Omental fat pad (tissue), 4 donors: ENCODE measurements around the gene DNM3. TPM values are rescaled to one million over a fixed set of nuclear protein-coding genes. Genes with fewer than 3 reads are reported as not detected.
"Not testable (repeated sequence)": the region's sequence is repeated elsewhere in the genome, so short reads cannot be mapped to it uniquely, and the experiment has no call there.

ENCODE experiments used
- ATAC-seq: fragments of 150-250 bp; one replicate; pipeline ENCODE4 v1.9.1; 2016; ENCODE audit warnings: mild to moderate bottlenecking, moderate library complexity; ENCODE audit not compliant: low FRiP score
- DNase-seq: peaks from one replicate; pipeline ENCODE4 v3.0.0-alpha.2; 2019; ENCODE audit warnings: low spot score
- CTCF ChIP-seq, 3 donors: fragments of 450-650 bp; IDR thresholded peaks; one replicate each; pipeline ENCODE4 v1.5.1; 2016 to 2017; ENCODE audit warnings: antibody characterized with exemption in 3 of 3, mild to moderate bottlenecking in 3 of 3, moderate library complexity in 2 of 3
- total RNA-seq, 4 donors: library from RNA; depleted of rRNA; stranded (reverse); fragments of >200 nt; gene quantifications; one replicate each; pipeline ENCODE4 v1.1.0, GENCODE V29; 2016

The DNM3 gene
- total RNA-seq, 4 donors from 2014 or later: 2.9 to 15.8 (median 5.5) TPM

GRCh38 chr1:172427191-172427590, 585.9 kb downstream of the DNM3 start:
- no peak for ATAC-seq
- no peak for TF ChIP-seq CTCF (IDR thresholded peaks at IDR 0.05)
- no peak for DNase-seq

DNA sequence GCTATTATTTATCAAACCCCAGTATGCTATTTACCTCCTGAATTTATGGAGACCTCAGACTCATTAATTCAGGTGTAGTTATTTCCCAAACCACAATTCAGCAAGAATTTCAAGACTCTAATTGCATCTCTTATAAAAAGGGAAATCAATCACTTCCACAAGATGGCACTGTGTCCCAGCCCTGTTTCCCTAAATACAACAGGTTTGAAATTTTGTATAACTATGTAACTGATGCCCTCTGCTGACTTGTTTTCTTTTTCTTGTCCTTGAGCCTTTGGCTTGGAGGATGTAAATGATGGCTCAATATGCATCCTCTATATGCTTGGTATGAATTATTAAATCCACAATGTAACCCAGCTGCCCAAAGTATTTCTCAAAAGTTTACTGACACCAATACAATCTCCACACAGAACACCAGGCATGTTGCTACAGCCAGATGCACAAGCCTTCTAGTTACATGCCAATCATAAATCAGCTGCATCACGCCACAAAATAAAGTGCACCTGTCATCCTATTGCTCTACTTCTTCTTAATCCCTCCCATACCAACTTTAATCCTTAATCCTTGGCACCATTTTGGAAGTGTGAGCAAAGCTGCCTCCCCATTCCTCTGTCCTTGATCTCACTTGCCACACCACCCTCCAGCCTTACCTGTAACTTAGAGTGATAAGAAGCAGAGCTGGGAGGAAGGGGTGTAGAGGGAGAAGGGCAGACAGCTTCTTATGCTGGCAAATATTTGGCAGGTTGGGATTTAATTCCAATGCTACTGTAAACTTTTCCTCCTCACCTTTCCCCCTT, 588.2 kb downstream of the DNM3 start:
- TF ChIP-seq CTCF (IDR thresholded peaks at IDR 0.05): no peak
- ATAC-seq: no peak
- no peak for DNase-seq

- no peak for TF ChIP-seq CTCF (IDR thresholded peaks at IDR 0.05)
- DNase-seq (no peak), ATAC-seq (no peak)
Observed at GRCh38 chr1:172430128-172430454, 588.8 kb downstream of the DNM3 start.

- TF ChIP-seq CTCF (IDR thresholded peaks at IDR 0.05): no peak
- DNase-seq (no peak), ATAC-seq (no peak)
Observed at GRCh38 chr1:172431204-172431603, 589.9 kb downstream of the DNM3 start.

DNA sequence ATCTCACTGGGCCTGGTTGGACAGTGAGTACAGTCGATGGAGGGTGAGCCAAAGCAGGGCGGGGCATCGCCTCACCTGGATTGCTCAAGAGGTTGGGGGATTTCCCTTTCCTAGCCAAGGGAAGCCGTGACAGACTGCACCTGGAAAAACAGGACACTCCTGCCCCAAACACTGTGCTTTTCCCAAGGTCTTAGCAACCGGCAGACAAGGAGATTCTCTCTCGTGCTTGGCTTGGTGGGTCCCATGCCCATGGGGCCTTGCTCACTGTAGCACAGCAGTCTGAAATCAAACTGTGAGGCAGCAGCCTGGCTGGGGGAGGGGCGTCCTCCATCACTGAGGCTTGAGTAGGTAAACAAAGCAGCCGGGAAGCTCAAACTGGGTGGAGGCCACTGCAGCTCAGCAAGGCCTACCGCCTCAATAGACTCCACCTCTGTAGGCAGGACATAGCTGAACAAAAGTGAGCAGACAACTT, 590.5 kb downstream of the DNM3 start:
- TF ChIP-seq CTCF (IDR thresholded peaks at IDR 0.05): no peak
- no peak for ATAC-seq
- DNase-seq: no peak

DNA sequence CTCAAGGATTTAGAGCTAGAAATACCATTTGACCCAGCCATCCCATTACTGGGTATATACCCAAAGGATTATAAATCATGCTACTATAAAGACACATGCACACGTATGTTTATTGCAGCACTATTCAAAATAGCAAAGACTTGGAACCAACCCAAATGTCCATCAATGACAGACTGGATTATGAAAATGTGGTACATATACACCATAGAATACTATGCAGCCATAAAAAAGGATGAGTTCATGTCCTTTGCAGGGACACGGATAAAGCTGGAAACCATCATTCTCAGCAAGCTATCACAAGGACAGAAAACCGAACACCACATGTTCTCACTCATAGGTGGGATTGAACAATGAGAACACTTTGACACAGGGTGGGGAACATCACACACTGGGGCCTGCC, 595.9 kb downstream of the DNM3 start:
- not testable (repeated sequence) for ATAC-seq, DNase-seq

GRCh38 chr1:172442404-172442803, 601.1 kb downstream of the DNM3 start:
- no peak for TF ChIP-seq CTCF (IDR thresholded peaks at IDR 0.05)
- no peak for ATAC-seq
- DNase-seq: no peak
